ENCODE data around the gene NFKBIL1.
A peak's percentile ranks its signal among the peaks of the same experiment; 100 is the strongest.

Gene NFKBIL1

DNA sequence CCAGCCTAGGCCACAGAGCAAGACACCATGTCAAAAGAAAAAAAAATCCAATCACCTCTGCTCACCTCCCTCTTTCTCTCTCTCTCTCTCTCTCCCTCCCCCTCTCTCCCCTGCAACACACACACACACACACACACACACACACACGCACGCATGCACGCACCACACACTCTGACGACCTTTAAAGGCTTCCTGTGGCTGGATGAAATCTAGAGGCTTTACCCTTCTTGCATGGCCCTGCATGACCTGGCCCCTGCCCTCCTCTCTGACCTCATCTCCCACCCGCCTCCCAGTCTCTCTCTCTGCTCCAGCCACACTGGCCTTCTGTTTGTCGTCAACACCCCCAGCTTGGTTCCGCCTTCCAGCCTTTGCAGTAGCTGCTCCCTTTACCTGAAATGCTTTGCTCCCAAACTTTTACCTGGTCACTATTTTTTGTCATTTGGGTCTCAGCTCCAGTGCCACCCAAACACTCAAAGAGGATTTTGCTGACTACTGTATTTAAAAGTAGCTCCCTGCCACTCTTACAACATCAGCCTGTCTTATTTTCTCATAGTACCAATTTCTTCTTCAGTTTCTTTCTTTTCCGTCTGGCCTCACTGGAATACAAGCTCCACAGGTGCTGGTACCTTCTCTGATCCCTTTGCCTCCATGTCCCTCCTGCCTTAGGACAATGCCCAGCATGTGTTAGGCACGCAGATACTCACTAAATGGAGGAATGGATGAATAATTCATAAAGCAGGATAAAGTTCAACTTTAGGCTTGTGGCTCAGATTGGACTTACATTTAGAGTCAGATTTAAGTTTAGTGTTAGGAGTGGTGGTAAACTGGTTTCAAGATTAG lies 20.3 kb downstream of the NFKBIL1 start:
- peak; percentile 55 for DNase-seq

DNA sequence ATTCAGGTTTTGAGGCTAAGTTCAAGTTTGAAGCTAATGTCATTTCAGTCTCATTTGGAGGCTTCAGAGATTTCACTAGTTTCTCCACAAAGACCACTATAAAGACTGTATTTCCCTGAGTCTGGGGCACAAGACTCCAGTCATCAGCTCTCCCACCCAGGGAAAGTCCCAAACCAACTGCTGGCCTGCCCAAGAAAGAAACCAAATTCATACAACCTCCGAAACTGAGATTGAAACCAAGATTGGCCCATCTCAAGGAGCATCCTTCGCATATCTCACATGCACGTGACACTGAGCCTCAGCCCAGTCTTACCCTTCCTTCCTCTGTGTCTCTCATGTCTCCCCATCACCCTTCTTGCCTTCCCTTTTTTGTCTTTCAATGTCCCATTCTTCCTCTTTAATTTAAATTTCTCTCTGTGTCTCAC lies 21.1 kb downstream of the NFKBIL1 start:
- peak; percentile 89 for DNase-seq

DNA sequence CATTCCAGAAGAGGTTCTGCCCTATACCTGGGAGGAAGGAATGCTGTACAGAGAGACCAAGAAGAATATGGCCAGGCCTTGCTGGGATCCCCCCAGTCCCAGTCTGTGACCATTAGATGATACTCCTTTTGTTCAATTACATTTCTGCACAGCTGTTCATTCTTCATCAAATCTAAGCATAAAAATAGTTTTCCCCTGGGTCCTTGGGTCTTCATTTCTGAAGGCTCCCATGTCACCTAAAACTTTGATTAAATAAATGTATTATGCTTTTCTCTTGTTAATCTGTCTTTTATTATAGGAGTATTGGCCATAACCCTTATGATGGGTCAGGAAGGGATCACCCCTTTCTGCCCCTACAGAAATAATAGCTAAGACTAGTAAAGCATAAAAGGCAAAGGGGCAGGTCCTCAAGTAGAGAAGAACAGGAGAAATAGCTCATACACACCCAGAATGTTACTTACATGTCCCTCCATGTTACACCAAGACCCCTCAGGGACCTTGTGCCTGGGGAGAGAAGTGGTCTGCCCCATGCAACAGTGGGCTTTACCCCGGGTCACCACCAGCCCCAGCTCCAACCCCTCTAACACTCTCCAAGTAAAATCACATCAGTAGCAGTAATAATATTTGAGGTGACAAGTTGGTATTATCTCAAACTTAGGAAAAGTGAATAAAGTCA lies 22.6 kb downstream of the NFKBIL1 start:
- no peak for DNase-seq

DNA sequence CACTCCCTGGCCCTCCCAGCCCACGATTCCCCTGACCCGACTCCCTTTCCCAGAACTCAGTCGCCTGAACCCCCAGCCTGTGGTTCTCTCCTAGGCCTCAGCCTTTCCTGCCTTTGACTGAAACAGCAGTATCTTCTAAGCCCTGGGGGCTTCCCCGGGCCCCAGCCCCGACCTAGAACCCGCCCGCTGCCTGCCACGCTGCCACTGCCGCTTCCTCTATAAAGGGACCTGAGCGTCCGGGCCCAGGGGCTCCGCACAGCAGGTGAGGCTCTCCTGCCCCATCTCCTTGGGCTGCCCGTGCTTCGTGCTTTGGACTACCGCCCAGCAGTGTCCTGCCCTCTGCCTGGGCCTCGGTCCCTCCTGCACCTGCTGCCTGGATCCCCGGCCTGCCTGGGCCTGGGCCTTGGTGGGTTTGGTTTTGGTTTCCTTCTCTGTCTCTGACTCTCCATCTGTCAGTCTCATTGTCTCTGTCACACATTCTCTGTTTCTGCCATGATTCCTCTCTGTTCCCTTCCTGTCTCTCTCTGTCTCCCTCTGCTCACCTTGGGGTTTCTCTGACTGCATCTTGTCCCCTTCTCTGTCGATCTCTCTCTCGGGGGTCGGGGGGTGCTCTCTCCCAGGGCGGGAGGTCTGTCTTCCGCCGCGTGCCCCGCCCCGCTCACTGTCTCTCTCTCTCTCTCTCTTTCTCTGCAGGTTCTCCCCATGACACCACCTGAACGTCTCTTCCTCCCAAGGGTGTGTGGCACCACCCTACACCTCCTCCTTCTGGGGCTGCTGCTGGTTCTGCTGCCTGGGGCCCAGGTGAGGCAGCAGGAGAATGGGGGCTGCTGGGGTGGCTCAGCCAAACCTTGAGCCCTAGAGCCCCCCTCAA lies 24.9 kb downstream of the NFKBIL1 start, which contains the start of gene LTA:
TSS of gene LTA (plus strand) at position 249 of the 871 bp plus-strand sequence. CDS start at position 703, 454 bp downstream.
- DNase-seq: peak; percentile 83

DNA sequence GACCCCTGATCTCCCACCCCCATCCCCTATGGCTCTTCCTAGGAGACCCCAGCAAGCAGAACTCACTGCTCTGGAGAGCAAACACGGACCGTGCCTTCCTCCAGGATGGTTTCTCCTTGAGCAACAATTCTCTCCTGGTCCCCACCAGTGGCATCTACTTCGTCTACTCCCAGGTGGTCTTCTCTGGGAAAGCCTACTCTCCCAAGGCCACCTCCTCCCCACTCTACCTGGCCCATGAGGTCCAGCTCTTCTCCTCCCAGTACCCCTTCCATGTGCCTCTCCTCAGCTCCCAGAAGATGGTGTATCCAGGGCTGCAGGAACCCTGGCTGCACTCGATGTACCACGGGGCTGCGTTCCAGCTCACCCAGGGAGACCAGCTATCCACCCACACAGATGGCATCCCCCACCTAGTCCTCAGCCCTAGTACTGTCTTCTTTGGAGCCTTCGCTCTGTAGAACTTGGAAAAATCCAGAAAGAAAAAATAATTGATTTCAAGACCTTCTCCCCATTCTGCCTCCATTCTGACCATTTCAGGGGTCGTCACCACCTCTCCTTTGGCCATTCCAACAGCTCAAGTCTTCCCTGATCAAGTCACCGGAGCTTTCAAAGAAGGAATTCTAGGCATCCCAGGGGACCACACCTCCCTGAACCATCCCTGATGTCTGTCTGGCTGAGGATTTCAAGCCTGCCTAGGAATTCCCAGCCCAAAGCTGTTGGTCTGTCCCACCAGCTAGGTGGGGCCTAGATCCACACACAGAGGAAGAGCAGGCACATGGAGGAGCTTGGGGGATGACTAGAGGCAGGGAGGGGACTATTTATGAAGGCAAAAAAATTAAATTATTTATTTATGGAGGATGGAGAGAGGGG lies 26.1 kb downstream of the NFKBIL1 start:
- no peak for DNase-seq

DNA sequence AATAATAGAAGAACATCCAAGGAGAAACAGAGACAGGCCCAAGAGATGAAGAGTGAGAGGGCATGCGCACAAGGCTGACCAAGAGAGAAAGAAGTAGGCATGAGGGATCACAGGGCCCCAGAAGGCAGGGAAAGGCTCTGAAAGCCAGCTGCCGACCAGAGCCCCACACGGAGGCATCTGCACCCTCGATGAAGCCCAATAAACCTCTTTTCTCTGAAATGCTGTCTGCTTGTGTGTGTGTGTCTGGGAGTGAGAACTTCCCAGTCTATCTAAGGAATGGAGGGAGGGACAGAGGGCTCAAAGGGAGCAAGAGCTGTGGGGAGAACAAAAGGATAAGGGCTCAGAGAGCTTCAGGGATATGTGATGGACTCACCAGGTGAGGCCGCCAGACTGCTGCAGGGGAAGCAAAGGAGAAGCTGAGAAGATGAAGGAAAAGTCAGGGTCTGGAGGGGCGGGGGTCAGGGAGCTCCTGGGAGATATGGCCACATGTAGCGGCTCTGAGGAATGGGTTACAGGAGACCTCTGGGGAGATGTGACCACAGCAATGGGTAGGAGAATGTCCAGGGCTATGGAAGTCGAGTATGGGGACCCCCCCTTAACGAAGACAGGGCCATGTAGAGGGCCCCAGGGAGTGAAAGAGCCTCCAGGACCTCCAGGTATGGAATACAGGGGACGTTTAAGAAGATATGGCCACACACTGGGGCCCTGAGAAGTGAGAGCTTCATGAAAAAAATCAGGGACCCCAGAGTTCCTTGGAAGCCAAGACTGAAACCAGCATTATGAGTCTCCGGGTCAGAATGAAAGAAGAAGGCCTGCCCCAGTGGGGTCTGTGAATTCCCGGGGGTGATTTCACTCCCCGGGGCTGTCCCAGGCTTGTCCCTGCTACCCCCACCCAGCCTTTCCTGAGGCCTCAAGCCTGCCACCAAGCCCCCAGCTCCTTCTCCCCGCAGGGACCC lies 27.0 kb downstream of the NFKBIL1 start:
- DNase-seq: no peak

GRCh38 chr6:31575335-31575901 lies 28.0 kb downstream of the NFKBIL1 start, which contains the start of gene TNF:
TNF (plus strand) TSS chr6:31575565; CDS start chr6:31575742, 177 bp downstream.
- peak; percentile 94 for DNase-seq

DNA sequence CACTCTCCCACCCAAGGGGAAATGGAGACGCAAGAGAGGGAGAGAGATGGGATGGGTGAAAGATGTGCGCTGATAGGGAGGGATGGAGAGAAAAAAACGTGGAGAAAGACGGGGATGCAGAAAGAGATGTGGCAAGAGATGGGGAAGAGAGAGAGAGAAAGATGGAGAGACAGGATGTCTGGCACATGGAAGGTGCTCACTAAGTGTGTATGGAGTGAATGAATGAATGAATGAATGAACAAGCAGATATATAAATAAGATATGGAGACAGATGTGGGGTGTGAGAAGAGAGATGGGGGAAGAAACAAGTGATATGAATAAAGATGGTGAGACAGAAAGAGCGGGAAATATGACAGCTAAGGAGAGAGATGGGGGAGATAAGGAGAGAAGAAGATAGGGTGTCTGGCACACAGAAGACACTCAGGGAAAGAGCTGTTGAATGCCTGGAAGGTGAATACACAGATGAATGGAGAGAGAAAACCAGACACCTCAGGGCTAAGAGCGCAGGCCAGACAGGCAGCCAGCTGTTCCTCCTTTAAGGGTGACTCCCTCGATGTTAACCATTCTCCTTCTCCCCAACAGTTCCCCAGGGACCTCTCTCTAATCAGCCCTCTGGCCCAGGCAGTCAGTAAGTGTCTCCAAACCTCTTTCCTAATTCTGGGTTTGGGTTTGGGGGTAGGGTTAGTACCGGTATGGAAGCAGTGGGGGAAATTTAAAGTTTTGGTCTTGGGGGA lies 28.7 kb downstream of the NFKBIL1 start:
- peak; percentile 36 for DNase-seq

DNA sequence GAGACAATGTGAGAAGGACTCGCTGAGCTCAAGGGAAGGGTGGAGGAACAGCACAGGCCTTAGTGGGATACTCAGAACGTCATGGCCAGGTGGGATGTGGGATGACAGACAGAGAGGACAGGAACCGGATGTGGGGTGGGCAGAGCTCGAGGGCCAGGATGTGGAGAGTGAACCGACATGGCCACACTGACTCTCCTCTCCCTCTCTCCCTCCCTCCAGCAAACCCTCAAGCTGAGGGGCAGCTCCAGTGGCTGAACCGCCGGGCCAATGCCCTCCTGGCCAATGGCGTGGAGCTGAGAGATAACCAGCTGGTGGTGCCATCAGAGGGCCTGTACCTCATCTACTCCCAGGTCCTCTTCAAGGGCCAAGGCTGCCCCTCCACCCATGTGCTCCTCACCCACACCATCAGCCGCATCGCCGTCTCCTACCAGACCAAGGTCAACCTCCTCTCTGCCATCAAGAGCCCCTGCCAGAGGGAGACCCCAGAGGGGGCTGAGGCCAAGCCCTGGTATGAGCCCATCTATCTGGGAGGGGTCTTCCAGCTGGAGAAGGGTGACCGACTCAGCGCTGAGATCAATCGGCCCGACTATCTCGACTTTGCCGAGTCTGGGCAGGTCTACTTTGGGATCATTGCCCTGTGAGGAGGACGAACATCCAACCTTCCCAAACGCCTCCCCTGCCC lies 29.6 kb downstream of the NFKBIL1 start:
- DNase-seq: peak; percentile 71

- DNase-seq: peak; percentile 18
Observed at GRCh38 chr6:31577579-31577966, 30.2 kb downstream of the NFKBIL1 start.

- peak; percentile 34 for DNase-seq
Observed at GRCh38 chr6:31578184-31579118, 31.0 kb downstream of the NFKBIL1 start.

DNA sequence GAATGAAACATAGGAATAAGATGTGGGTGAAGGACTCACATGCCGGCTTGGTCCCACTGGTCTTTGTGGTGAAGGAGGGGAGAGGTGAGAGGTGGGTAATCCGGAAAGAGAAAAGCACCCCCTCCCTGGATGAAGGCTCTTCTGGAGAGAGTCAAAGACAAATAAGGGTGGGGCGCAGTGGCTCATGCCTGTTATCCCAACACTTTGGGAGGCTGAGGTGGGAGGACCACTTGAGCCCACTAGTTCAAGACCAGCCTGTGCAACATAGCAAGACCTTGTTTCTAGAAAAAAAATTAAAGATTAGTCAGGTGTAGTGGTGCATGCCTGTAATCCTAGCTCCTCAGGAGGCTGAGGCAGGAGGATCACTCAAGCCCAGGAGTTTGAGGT lies 31.7 kb downstream of the NFKBIL1 start:
- DNase-seq: peak; percentile 26

- peak; percentile 36 for DNase-seq
Observed at GRCh38 chr6:31579546-31580437, 32.4 kb downstream of the NFKBIL1 start.

GRCh38 chr6:31580438-31580740 lies 33.0 kb downstream of the NFKBIL1 start:
- no peak for DNase-seq

GRCh38 chr6:31580807-31581433 lies 33.5 kb downstream of the NFKBIL1 start:
- peak; percentile 88 for DNase-seq

DNA sequence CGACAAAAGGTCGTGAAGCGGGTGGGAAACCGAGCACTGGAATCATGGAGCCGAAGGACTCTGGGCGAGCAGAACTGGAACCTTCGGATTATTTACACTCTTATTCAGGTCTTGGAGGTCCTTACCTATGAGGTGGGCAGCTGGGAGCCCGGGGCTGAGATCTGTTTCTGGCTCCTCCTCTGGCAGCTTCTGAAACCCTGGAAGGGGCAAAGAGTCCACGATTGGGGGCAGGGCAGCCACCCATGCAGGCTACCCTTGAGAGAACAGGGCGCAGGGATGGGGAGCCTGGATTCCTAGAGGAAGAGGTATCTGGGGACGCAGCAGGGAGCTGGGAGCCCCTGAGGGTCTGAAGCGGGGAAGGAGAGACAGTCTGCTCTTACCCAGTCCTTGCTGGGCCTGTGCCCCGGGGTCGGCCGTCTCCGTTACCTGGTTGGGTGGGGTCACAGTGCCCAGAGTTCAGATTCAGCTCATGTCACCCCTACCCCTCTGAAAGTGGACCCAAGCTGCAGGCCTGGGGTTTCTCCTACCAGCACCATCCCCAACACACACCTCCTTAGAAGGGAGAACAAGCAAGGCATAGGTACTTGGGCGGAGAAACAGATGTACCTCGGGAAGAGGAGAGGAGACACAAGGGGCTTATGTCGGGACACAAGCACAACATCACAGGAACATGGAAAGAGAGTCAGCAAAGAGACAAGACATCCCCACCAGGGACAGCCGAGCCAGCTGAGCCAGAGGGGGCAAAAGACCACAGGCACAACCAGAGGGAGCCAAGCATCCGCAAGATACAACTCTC lies 34.2 kb downstream of the NFKBIL1 start:
- peak; percentile 20 for DNase-seq
